GM19023 (cell line): ENCODE data around the gene HPCAL4.

Experiments used
- ATAC-seq: cut with Tn5 transposase; IDR thresholded peaks from one replicate; pipeline ENCODE4 v1.9.1; 2021; ENCODE audit warnings: mild to moderate bottlenecking, moderate library complexity; ENCODE audit not compliant: unreplicated experiment

HPCAL4 gene

DNA sequence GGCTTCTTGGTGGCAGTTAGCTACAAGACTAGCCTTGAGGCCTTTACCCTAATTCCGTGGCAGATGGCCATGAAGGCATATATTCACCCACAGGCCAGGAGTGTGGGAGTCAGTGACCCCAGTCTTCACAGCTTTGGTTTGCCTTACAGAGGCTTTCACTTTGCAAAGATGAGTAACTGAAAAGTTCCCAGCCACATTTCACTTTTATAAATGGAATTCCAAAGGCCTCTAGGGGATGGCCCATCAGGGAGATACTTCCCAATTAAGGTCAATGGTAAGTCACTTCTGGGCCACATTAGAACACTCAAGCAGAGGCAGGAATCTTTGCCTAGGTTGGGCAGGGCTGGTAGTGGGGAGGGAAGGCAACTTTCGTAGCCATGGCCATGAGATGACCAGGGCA, 38.7 kb downstream of the HPCAL4 start:
- no peak for ATAC-seq

DNA sequence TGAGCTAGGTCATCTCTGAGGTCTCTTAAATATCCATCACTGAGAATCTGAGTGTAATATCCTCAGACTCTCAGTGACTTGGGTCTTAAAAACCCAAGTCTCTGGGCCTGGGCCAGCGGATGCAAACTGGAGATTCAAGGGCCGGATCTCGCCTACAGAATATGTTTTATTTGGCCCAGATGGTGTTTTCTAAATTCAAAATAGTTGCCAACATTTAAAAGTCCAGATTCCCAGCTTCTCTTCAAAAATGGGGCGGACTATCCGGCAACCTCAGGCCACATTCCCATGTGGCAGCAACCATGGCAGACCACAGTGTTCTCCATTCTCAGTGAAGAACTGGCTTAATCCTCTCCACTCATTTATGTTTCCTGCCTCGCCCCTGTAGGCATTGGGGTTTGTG, 39.1 kb downstream of the HPCAL4 start:
- no peak for ATAC-seq

DNA sequence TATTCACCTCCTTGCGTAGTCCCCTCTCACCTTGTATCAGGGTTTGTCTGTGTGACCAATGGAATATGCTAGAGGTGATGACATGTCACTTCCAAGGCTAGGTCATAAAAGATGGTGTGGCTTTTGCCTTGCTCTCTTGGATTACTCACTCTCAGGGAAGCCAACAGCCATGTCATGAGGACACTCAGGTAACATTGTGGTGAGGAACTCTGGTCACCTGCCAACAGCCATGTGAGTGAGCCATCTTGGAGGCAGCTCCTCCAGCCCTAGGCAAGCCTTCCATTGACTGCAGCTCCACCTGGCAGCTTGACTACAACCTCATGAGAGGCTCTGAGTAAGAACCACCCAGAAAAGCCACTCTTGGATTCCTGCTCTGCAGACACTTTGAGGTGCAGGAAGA, 40.8 kb downstream of the HPCAL4 start:
- no peak for ATAC-seq

DNA sequence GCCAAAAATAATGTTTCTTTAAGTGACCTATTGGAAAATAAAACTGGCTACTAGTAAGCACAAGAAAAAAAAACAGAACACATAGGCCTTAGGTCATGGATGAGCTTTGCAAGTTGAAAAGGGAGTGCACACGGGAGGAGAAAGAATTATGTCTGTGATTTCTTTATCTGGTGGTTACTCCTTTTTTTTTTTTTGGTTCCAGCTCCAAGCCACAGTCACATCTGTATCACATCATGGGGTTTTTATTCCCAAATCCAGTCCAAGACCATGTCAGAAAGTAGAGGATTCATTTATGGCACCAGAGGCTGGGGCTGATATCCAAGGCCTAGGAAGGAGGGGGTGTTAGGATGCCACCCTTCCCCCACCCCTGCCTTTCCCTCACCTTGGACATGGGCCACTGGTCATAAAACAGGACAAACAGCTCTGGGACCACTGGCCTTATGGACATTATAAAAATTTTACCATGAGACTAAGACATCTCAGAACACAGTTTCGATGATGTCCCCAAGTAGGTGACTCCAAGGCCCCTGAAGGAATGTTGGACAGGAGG, 41.5 kb downstream of the HPCAL4 start:
- no peak for ATAC-seq

DNA sequence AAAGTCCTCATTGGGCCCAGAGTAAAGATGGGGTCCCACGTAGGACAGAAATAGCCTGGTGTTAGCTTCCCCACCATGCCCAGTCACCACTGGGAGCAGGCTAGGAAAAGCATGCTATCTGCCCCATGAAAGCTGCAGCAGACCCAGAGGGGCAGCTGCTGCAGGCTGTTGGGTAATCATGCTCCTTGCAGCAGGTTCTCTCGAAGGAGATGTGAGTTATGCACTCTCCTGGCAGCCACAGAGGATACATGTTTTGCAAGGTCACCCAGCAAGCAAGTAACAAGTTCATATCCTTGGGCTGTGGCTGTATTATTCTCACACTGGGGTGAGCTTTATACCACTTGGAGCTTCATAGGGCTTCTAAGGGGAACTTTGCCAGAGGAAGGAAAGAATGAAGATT, 42.7 kb downstream of the HPCAL4 start:
- ATAC-seq: no peak

DNA sequence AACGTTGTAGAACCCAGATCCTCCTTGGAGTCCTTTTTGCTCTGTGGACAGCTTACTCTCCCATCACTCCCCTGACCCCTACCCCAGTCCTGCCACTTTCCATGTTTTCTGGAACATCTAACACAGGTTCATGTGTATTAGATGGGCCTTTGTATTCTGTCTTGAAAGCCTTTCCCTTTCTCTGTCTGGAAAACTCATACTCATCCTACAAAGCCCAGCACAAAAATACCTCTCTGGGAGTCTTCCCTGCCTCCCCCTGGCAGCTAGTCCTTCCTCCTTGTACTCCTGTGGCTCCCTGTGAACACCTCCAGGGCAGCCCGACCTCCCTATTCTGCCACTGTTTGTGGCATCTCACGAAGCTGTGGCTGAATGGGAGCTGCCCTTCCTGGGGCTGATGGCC, 44.0 kb downstream of the HPCAL4 start:
- no peak for ATAC-seq

DNA sequence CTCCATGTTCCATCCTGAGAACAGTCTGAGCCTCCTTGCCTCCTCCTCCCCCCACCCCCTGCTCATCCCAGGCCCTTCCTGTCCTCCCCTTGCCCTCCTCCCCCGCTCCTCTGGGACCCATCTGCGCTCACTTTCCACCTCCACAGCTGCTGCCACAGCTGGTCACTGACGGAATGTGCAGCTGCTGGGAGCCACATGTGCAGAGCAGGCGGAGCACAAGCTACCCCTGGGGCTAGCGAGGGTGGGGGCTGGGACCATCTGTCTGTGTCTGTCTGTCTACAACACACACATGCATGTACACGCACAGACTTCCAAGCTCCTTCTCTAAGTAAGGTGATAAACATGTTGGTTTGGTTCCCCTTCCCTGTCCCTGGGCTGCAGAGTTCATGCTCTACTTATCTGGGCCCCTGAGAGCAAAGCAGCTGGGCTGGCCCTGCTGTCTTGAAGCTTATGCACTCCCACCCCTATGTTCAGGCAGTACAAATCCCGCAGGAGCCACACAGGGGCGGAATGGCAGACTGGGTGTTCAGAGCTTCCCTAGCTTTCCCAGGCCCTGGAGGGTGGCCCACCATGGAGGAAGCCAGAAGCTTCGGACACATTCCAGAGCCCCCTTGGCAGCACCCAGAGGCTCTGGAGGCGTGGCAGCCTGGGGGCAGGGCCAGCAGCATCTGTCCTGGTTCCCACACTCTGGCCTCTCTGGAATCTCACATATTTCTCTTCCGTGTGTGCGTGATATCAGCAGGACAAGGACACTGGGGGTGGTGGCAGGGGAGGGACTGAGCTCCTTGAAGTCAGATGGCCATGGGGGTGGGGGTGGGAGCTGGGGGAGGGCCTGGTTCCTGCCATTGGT, 44.8 kb downstream of the HPCAL4 start:
- no peak for ATAC-seq

DNA sequence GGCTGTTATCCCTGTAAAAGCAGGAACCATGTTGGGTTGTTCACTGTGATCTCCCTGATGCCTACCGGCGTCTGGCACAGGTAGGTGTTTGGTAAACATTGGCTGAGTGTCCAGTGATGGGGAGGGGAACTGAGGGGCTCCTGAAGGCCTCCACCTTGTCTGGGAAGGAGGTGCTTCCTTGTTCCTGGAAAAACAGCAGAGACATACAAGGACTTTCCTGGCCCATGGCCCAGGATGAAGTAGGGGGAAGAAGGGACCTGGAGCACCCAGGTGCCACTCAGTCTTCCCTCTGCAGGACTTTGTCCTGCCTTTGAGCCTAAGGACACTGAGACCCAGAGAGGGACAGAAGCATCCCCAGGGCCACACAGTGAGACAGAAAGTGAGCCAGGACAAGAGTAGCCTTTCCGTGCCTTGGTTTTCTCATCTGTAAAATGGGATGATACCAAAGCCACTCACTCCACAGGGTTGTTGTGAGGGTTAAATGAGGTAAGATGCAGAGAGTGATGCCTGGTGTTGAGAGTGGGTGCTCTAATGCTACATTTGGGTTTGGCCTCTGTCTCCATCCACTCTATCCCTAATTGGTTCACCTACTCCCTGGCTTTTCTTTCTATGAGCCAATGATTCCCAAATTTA, 45.7 kb downstream of the HPCAL4 start:
- ATAC-seq: no peak

DNA sequence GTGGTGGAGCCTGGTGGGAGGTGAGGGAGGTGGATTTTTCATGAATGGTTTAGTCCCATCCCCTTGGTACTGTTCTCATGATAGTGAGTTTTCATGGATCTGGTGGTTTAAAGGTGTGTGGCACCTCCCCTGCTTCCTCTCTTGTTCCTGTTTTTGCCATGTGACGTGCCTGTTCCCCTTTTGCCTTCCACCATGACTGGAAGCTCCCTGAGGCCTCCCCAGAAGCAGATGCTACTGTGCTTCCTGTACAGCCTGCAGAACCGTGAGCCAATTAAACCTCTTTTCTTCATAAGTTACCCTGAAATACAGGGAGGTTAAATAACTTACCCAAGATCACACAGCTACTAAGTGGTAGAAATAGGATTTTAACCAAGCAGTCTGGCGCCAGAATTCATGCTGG, 47.5 kb downstream of the HPCAL4 start:
- no peak for ATAC-seq

DNA sequence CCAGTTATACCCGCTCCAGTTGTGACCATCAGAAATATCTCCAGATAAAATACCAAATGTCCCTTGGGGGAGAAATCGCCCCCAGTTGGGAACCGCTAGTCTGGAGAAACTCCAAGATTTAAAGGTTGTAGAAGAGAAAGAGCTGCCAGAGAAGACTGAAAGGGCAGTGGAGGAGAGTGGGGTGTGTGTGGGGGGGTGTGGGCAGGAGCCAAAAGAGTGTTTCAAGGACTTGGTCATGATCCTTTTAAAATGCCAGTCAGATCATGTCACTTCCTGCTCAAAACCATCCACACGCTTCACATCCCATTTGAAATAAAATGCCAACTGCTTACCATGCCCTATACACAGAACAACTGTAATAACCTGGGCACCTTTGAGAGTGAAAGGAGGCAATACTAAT, 48.4 kb downstream of the HPCAL4 start:
- no peak for ATAC-seq

DNA sequence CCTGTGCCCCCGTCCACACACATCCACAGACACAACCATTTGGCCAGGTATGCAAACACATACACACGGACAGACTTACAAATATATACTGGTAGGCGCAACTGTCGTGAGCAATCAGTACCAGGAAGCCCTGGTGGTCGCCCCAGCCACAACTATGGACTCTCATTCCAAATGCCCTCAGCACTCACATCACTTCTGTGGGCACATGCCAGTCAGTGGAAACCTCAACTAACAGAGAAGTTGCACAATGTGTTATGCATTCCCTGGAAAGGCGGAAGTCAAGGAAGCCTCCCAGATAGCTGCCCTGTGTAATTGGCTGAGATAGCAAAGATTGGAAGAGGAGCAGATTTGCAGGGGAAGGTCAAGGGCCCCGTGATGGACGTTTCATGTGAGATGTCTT, 50.4 kb downstream of the HPCAL4 start:
- ATAC-seq: no peak

DNA sequence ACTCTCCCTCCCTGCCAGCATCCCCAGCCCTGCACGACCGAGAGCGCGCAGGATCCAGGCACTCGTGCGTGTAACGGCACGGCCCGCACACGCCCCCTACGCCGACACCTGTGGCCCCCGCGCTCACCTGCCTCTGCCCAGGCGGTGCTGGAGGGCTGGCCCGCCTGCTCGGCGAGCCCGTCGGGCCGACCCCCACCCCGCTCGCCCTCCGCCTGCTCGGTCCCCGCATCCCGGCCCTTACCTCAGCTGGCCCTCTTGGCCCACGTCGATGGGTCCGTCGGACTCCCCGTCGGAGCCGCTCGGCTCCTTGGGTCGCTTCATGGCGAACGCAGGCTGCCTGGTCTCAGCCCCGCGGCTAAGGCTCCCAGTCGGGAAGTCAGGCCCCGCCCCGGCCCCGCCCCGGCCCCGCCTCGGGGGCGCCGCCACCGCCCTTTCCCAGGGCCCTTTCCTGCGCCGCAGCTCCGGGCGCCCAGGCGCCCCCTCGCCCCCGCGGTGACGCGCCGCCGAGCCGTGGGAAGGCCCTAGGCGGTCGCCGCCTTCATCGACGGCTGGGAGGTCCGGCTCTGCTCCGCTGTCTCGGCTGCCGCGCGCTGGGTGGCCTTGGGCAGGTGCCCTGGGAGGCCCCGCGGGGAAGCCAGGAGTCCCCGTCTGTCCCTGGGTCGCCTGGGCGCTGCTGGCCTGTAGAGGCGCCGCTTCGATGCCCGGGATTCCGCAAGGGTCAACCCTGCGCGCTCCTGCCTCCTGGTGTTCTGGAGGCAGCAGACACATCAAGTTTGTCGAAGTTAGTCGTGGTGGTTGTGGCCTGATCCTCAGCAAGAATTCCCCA, 51.7 kb downstream of the HPCAL4 start, which contains the start of gene HEYL:
HEYL (minus strand) TSS at position 339 of the 826 bp plus-strand sequence; CDS start at position 321, 18 bp downstream.
- no peak for ATAC-seq

DNA sequence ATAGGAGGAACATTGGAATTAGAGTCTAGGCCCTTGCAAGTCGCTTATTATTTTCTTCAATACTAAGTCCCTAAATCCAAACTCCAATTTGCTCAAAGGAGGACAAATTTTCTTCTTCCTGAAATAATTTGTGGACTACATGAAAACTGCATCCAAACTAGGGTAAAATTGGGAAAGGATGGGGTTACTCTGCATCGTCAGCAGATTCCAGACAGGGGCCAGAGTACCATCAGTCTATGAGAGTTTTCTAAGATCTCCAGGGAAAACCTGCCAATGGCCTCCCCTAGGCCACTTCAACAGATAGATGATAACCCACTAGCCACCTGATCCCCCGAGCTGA, 52.3 kb downstream of the HPCAL4 start:
- no peak for ATAC-seq

DNA sequence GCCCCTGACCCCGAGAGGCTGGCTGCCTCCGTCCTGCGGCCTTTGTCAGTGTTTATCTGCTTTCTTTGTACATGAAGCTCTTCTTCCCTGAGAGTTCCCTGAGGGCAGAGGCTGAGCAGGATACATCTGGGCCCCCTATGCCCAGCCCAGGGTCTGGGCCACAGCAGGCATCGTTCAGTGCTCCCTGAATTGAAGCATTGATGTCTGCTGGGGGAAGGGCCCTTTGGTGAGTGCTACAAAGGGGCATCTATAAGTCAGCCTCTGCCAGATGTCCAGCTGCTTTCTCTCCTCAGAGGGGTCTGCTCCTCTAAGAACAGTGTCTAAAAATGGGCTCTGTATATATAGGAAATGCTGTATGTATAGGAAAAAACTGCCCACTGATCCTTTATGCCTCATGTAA, 53.9 kb downstream of the HPCAL4 start:
- no peak for ATAC-seq

DNA sequence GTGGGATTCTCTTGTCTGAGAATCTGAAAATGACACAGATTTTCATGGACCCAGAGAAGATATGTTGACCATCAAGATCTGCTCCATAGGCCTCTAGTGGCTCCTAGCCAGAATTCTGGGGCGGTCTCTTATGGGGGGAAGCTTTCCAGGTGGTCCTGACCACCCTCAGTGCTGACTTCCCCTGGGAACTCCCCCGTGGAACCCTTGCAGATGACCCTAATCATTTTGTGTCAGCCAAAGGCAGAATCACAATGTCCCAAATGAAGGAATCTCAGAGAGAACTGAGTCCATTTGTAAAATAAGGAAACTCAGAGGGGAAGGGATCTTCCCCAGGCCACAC, 55.4 kb downstream of the HPCAL4 start:
- ATAC-seq: no peak

DNA sequence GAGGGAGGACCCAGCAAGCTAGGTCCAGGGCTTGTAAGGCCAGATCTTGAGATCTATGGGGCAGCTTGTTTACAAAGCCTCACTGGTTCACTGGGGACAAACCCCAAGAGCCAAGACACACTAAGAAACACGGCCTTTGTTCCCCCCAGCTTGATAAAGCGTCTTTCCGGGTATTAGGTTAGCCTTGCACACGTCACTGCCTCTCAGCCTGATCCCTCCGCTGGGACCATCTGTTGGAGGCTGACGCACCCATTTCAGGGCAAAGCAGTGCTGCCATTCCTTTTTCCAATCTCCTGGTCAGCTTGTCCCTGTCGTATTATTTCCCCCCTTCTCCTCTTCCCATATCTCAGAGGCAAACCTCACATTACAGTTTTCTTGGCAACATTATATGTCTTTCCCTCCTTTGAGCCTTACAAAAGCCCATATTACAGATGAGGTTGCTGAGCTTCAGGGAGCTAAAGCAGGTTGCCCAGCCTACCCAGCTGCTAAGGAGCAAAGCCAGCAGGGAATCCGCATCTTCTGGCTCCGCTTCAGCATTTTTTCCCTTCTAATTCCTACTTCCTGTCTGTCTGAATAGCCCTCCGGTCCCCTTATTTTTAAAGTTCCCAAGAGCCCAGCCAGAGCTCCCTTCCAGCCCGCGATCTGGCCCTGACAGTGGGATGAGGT, 55.9 kb downstream of the HPCAL4 start:
- ATAC-seq: no peak

DNA sequence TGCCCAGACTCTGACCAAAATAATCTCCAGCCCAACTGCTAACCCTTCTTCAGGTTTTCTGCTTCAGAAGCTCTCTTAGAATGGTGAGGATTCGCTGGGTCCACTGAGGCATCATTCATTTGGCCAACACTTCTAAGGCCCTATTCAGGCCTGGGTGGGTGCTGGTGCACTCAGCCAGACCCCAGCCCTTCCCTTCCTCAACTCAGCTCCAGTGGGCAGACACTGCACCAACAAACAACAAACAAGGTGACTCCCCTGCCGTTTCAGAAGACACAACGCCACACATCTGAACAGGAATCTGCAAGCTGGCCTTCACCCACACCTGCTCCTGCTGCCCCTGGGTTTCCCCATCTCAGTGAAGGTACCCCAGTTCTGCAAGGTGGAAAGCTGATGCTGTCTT, 57.8 kb downstream of the HPCAL4 start:
- no peak for ATAC-seq

DNA sequence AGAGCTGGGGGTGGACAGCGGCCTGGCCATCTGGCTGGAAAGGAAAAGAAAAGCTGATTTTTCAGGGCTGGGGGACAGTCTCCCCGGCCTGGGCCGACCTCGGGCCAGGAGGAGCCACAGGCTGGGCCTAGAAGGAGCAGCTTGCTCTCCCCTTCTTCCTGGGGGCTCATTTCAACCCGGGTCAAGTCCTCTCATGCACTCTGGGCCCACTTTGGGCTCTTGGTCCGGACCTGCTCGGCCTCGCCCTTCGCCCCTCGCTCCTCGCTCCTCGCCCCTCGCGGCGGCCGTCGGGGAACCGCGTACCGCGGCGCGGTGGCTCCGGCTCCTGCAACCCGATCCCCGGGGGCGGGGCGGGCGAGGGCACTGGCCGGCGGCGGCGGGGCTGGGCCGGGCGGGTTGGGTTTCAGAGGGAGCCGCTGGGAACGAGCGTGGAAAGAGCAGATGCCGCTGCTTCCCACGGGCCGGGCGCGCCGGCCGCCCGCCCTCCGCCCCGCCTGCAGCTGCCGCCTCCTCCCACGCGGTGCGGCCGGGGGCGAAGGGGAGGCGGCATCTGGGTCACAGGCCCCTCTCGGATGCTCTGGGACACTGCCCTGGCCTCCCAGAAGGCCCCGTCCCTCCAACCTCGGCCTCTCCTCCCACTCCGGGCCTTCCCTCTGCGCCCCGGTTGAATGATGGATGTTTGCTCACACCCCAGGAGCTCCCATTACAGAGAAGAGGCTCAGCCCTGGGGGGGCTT, 58.4 kb downstream of the HPCAL4 start:
- ATAC-seq: no peak

DNA sequence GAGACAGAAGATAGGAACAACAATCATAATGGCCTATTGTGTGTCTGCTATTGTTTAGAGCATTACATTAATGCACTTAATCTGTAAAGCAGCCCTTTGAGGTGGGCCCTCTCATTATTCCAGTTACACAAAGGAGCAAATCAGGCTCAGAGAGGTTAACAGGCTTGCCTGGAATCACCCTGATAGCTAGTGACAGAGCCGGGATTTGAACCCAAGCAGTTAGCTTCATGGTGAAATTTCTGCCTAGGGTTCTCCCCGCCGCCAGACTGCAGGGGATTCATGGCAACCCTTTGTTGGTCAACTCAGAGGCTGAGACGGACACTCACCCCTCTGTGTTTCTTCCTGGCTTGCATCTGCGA, 58.9 kb downstream of the HPCAL4 start:
- ATAC-seq: no peak
